IPS-20b (cell line): ENCODE results near the gene GNAZ.

Experiments used
- H3K27ac ChIP-seq: one replicate; pipeline ENCODE4 v1.5.1; 2013; ENCODE audit warnings: low read length
- H3K27me3 ChIP-seq: 2 replicates; pipeline ENCODE4 v1.6.1; 2013; ENCODE audit warnings: mild to moderate bottlenecking, low read length, inconsistent platforms; ENCODE audit not compliant: insufficient read depth
- H3K36me3 ChIP-seq: 2 replicates; pipeline ENCODE4 v1.6.1; 2013; ENCODE audit warnings: low read depth, mild to moderate bottlenecking, inconsistent platforms, low read length, moderate library complexity; ENCODE audit not compliant: insufficient read depth
- H3K4me1 ChIP-seq: 2 replicates; pipeline ENCODE4 v1.6.1; 2013; ENCODE audit warnings: mild to moderate bottlenecking, control low read depth, inconsistent platforms, low read length, moderate library complexity; ENCODE audit not compliant: insufficient read depth
- H3K4me3 ChIP-seq: 2 replicates; pipeline ENCODE4 v1.5.1; 2013; ENCODE audit warnings: mild to moderate bottlenecking, low read length, inconsistent platforms
- H3K9ac ChIP-seq: 2 replicates; pipeline ENCODE4 v1.6.1; 2013; ENCODE audit warnings: low read depth, mild to moderate bottlenecking, inconsistent platforms, low read length, moderate library complexity
- H3K9me3 ChIP-seq: 2 replicates; pipeline ENCODE4 v1.6.1; 2013; ENCODE audit warnings: mild to moderate bottlenecking, low read depth, low read length, inconsistent platforms; ENCODE audit not compliant: insufficient read depth

Gene GNAZ

GRCh38 chr22:23122216-23122957 lies 52.1 kb downstream of the GNAZ start:
- no peaks in the 10 kb centered on the region for H3K36me3 ChIP-seq
- H3K9ac ChIP-seq = no peak overlapping the region
- H3K27ac ChIP-seq = no peak overlapping the region
- H3K27me3 ChIP-seq = peaks cover 25% of the 10 kb centered on the region; the same call in 1 of the 2 replicates
- no peaks in the 10 kb centered on the region for H3K9me3 ChIP-seq
- no peaks in the 10 kb centered on the region for H3K4me1 ChIP-seq
- no peak overlapping the region for H3K4me3 ChIP-seq

- Histone ChIP-seq H3K36me3 (no peaks in the 10 kb centered on the region), H3K4me3 (no peak overlapping the region), H3K9me3 (no peaks in the 10 kb centered on the region), H3K27ac (no peak overlapping the region), H3K9ac (no peak overlapping the region), H3K27me3 (peaks cover 25% of the 10 kb centered on the region; the same call in 1 of the 2 replicates), H3K4me1 (no peaks in the 10 kb centered on the region)
Observed at GRCh38 chr22:23122992-23123803, 52.9 kb downstream of the GNAZ start.

- no peaks in the 10 kb centered on the region for H3K9me3 ChIP-seq
- H3K27ac ChIP-seq = no peak overlapping the region
- H3K27me3 ChIP-seq = peaks cover 25% of the 10 kb centered on the region; the same call in 1 of the 2 replicates
- no peak overlapping the region for H3K4me3 ChIP-seq
- H3K36me3 ChIP-seq = no peaks in the 10 kb centered on the region
- H3K9ac ChIP-seq = no peak overlapping the region
- H3K4me1 ChIP-seq = no peaks in the 10 kb centered on the region
Observed at GRCh38 chr22:23123804-23124254, 53.5 kb downstream of the GNAZ start.

- H3K27me3 ChIP-seq = peaks cover 25% of the 10 kb centered on the region; the same call in 1 of the 2 replicates
- no peaks in the 10 kb centered on the region for H3K9me3 ChIP-seq
- H3K4me3 ChIP-seq = no peak overlapping the region
- H3K36me3 ChIP-seq = no peaks in the 10 kb centered on the region
- H3K27ac ChIP-seq = no peak overlapping the region
- no peaks in the 10 kb centered on the region for H3K4me1 ChIP-seq
- H3K9ac ChIP-seq = no peak overlapping the region
Observed at GRCh38 chr22:23124611-23125511, 54.5 kb downstream of the GNAZ start.

GRCh38 chr22:23125512-23126103 lies 55.3 kb downstream of the GNAZ start:
- Histone ChIP-seq H3K4me1 (no peaks in the 10 kb centered on the region), H3K27ac (no peak overlapping the region), H3K4me3 (no peak overlapping the region), H3K36me3 (no peaks in the 10 kb centered on the region), H3K9me3 (no peaks in the 10 kb centered on the region), H3K9ac (no peak overlapping the region), H3K27me3 (peaks cover 22% of the 10 kb centered on the region)

GRCh38 chr22:23126165-23127054 lies 56.1 kb downstream of the GNAZ start:
- no peak overlapping the region for H3K9ac ChIP-seq
- no peaks in the 10 kb centered on the region for H3K4me1 ChIP-seq
- no peaks in the 10 kb centered on the region for H3K36me3 ChIP-seq
- H3K27me3 ChIP-seq = peaks cover 14% of the 10 kb centered on the region
- no peak overlapping the region for H3K4me3 ChIP-seq
- H3K27ac ChIP-seq = no peak overlapping the region
- H3K9me3 ChIP-seq = no peaks in the 10 kb centered on the region

GRCh38 chr22:23127055-23127756 lies 56.9 kb downstream of the GNAZ start:
- Histone ChIP-seq H3K36me3 (no peaks in the 10 kb centered on the region), H3K9me3 (no peaks in the 10 kb centered on the region), H3K27me3 (peaks cover 9% of the 10 kb centered on the region), H3K27ac (no peak overlapping the region), H3K4me1 (no peaks in the 10 kb centered on the region), H3K4me3 (no peak overlapping the region), H3K9ac (no peak overlapping the region)

- peaks cover 6% of the 10 kb centered on the region for H3K27me3 ChIP-seq
- no peak overlapping the region for H3K27ac ChIP-seq
- no peak overlapping the region for H3K4me3 ChIP-seq
- no peaks in the 10 kb centered on the region for H3K4me1 ChIP-seq
- no peaks in the 10 kb centered on the region for H3K36me3 ChIP-seq
- no peak overlapping the region for H3K9ac ChIP-seq
- no peaks in the 10 kb centered on the region for H3K9me3 ChIP-seq
Observed at GRCh38 chr22:23127788-23128187, 57.5 kb downstream of the GNAZ start.

GRCh38 chr22:23128269-23129108 lies 58.2 kb downstream of the GNAZ start:
- Histone ChIP-seq H3K27me3 (no peaks in the 10 kb centered on the region; the same call in none of the 2 replicates), H3K27ac (no peak overlapping the region), H3K4me1 (no peaks in the 10 kb centered on the region), H3K9ac (no peak overlapping the region), H3K4me3 (no peak overlapping the region), H3K36me3 (no peaks in the 10 kb centered on the region), H3K9me3 (no peaks in the 10 kb centered on the region)
